Left ventricle myocardium inferior (tissue), 1 donor: ENCODE data around the gene FNDC3B. TPM values are rescaled to one million over a fixed set of nuclear protein-coding genes. Genes with fewer than 3 reads are reported as not detected.

Source experiments
- DNase-seq: peaks from one replicate; pipeline ENCODE4 v3.0.0-alpha.2; 2020
- H3K27ac ChIP-seq: fragments of 200-600 bp; replicated peaks from 2 replicates; pipeline ENCODE4 v1.8.0; 2021
- H3K27me3 ChIP-seq: fragments of 200-600 bp; 2 replicates; pipeline ENCODE4 v1.8.0; 2021; ENCODE audit warnings: low read depth
- H3K36me3 ChIP-seq: fragments of 200-600 bp; 2 replicates; pipeline ENCODE4 v1.8.0; 2021
- H3K4me1 ChIP-seq: fragments of 200-600 bp; 2 replicates; pipeline ENCODE4 v1.8.0; 2021
- H3K4me3 ChIP-seq: fragments of 200-600 bp; 2 replicates; pipeline ENCODE4 v1.8.0; 2021; ENCODE audit warnings: mild to moderate bottlenecking, moderate library complexity
- H3K9me3 ChIP-seq: fragments of 200-600 bp; replicated peaks from 2 replicates; pipeline ENCODE4 v1.8.0; 2021
- CTCF ChIP-seq: fragments of 200-600 bp; IDR thresholded peaks from 2 replicates; pipeline ENCODE4 v1.8.0; 2021; ENCODE audit warnings: antibody characterized with exemption, mild to moderate bottlenecking, borderline replicate concordance
- intact Hi-C: fragments of 100-400 bp; cut with micrococcal nuclease; formaldehyde crosslinking; loops from one replicate; pipeline ENCODE4 v1.11.0; 2022
- total RNA-seq: library from RNA; stranded (reverse); fragmentation: NEBNext Ultra II Directional; extraction: Animal tissue kit (Norgen Biotek cat#: 25700); gene quantifications from one replicate; pipeline ENCODE4 v1.2.1, GENCODE V29; 2021
- donor health status: DM: no; HTN: yes; CAD: no; lungs with severe emphysema.

FNDC3B gene
- total RNA-seq, 1 donor from 2014 or later: 75.7 TPM

GRCh38 chr3:172125963-172126457, 86.6 kb downstream of the FNDC3B start:
- peaks cover 90% of the 10 kb centered on the region for H3K4me1 ChIP-seq
- H3K36me3 ChIP-seq: no peaks in the 10 kb centered on the region
- DNase-seq: peak; percentile 68
- H3K9me3 ChIP-seq: no peaks in the 10 kb centered on the region
- no peak for TF ChIP-seq CTCF
- H3K27me3 ChIP-seq: no peaks in the 10 kb centered on the region
- no peak overlapping the region for H3K4me3 ChIP-seq
- intact Hi-C loops: no loop called here
- H3K27ac ChIP-seq: peak overlapping the region; percentile 75

- Histone ChIP-seq H3K4me3 (no peak overlapping the region), H3K27ac (peak overlapping the region; percentile 75), H3K36me3 (no peaks in the 10 kb centered on the region), H3K4me1 (peaks cover 90% of the 10 kb centered on the region), H3K9me3 (no peaks in the 10 kb centered on the region), H3K27me3 (no peaks in the 10 kb centered on the region)
- DNase-seq: no peak
- TF ChIP-seq CTCF: no peak
- intact Hi-C loops: no loop called here
Measured at GRCh38 chr3:172126741-172127140, 87.4 kb downstream of the FNDC3B start.

- Histone ChIP-seq H3K27ac (peak overlapping the region; percentile 75), H3K9me3 (no peaks in the 10 kb centered on the region), H3K4me1 (peaks cover 90% of the 10 kb centered on the region), H3K27me3 (no peaks in the 10 kb centered on the region), H3K36me3 (no peaks in the 10 kb centered on the region), H3K4me3 (no peak overlapping the region)
- DNase-seq: no peak
- intact Hi-C loops: no loop called here
- TF ChIP-seq CTCF: no peak
Measured at GRCh38 chr3:172127141-172127540, 87.8 kb downstream of the FNDC3B start.

GRCh38 chr3:172127929-172128580, 88.7 kb downstream of the FNDC3B start:
- Histone ChIP-seq H3K27me3 (no peaks in the 10 kb centered on the region), H3K4me3 (no peak overlapping the region), H3K4me1 (peaks cover 89% of the 10 kb centered on the region), H3K36me3 (no peaks in the 10 kb centered on the region), H3K9me3 (no peaks in the 10 kb centered on the region), H3K27ac (peak overlapping the region; percentile 75)
- intact Hi-C loops: no loop called here
- DNase-seq: no peak
- no peak for TF ChIP-seq CTCF

GRCh38 chr3:172128858-172129257, 89.5 kb downstream of the FNDC3B start:
- H3K27me3 ChIP-seq: no peaks in the 10 kb centered on the region
- TF ChIP-seq CTCF: no peak
- DNase-seq: no peak
- H3K4me1 ChIP-seq: peaks cover 89% of the 10 kb centered on the region
- no peak overlapping the region for H3K4me3 ChIP-seq
- peak overlapping the region; percentile 81 for H3K27ac ChIP-seq
- no peaks in the 10 kb centered on the region for H3K36me3 ChIP-seq
- intact Hi-C loops: no loop called here
- H3K9me3 ChIP-seq: no peaks in the 10 kb centered on the region
